GM10266 (cell line): ENCODE data around the gene EPHB1.

ENCODE experiments used
- DNase-seq: peaks from one replicate; pipeline ENCODE4 v3.0.0; 2012; ENCODE audit errors: extremely low spot score
- TF ChIP-seq, protein P1 (sequence below): IDR thresholded peaks from 2 replicates; pipeline ENCODE4 v1.5.1; 2012; ENCODE audit warnings: mild to moderate bottlenecking, low read depth; ENCODE audit not compliant: control insufficient read depth, insufficient read depth; ENCODE audit errors: missing control alignments

The EPHB1 gene

DNA sequence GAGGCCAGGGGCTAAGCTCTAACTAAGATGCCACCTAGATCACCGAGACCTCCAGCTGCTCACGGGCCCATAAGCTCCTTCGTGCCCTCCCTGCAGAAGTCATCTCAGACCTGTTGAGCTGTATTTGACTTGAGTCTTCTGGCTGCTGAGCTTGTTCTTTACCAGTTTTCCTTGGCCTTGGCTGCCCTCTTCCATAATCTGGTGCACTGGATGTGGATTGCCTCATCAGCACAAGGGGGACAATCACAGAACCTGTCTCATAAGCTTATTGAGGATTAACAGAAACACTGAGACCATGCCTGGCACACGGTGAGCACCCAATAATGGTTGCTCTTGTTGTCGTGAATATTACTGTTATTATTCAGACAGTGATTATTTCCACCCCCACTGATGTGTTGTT, 101.1 kb downstream of the EPHB1 start:
- no peak for DNase-seq
- TF ChIP-seq, protein P1, sequence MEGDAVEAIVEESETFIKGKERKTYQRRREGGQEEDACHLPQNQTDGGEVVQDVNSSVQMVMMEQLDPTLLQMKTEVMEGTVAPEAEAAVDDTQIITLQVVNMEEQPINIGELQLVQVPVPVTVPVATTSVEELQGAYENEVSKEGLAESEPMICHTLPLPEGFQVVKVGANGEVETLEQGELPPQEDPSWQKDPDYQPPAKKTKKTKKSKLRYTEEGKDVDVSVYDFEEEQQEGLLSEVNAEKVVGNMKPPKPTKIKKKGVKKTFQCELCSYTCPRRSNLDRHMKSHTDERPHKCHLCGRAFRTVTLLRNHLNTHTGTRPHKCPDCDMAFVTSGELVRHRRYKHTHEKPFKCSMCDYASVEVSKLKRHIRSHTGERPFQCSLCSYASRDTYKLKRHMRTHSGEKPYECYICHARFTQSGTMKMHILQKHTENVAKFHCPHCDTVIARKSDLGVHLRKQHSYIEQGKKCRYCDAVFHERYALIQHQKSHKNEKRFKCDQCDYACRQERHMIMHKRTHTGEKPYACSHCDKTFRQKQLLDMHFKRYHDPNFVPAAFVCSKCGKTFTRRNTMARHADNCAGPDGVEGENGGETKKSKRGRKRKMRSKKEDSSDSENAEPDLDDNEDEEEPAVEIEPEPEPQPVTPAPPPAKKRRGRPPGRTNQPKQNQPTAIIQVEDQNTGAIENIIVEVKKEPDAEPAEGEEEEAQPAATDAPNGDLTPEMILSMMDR = no peak

DNA sequence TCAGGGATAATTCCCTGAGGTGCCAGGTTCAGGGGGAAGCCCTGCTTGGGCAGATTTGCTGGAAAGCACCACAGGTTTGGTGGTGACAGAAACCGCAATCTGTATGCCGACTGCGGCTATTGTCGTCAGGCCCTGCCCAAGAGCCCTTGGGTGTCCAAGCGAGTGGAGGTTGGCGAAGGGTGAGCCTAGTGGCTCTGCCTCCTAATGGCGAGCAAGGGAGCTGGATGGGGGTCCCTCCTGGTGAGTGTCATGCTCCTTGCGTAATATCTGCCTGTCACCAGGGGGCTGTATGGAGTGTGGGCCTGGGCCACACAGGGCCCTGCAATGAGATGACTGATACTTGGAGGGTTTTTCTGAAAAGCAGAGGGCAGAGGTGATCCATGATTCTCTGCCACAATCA, 101.6 kb downstream of the EPHB1 start:
- DNase-seq = no peak
- TF ChIP-seq, protein P1 = no peak

DNA sequence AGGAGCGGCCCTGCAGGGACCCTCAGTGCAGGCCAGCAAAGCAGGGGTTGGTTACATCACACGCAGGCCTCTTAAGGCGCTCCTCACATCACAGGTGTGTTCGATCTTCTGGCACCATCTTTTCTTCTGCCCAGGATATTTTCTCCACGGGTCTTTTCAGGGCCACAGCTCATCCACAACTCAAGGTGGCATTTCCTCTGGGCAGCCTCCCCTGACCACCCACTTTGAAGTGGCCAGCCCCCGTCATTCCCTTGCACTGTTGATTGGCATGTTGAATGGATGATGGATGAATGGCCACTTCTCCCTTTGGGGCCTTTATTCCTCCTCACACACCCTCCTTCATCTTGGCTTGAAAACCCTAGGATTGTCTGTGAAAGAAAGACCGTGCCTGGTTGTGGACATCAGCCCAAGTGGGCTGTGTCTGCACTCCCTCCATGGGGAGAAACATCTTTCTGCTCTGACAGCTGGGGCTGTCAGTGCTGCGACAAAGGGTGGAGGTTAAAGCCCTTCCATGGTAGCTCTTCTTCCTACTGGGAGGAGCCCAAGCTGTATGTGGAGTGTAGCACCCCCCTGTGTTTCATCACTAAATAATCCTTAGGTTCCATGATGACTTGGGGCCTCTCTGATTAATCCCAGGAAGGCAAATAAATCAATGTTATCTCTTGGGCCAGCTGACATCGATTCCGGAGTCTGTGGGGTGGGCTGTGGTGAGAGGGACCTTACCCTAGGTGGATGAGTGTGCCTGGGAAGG, 102.5 kb downstream of the EPHB1 start:
- TF ChIP-seq, protein P1 = no peak
- DNase-seq = no peak

DNA sequence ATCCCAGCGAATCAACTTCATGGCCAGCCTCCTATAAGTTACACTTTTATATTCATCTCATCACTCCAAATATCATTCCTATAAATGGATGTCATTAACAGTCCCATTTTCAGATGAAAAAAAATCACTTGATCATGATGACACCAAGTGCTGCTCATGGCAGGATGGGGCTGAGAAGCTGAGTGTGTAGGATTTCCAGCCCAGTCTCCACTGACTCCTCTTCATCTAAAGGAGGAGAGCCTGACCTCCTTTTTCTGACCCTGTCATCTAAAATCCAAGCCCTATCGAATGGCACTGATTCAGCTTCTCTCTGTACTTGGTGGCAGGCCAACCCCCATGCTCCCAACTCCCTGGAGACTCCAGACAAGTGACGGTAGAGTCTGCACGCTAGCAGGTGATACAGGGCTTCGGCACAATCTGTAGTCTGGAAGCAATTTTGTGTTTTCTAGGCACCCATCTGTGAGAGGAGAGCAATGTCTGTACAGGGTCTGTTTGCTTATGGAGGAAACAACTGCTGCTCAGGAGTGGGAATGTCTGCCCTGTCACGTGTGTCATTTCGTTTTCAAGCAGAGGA, 103.2 kb downstream of the EPHB1 start:
- no peak for DNase-seq
- TF ChIP-seq, protein P1 = no peak

DNA sequence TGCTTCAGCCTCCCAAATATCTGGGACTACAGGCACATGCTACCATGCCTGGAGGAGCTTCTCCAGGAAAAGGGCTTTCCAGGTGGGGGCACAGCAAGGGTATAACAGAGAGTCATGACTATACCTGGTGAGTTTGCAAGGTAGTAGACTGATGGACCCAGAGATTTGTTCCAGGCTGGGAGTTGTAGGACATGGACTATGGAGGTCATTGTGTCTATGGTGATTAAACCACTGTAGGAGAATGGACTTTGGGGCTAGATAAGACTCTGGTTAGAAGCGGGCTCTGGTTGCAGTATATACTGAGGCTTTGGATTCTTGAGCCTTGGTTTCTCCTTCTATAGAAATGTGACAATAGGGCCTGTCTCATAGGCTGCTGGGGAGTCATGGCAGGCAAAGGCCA, 104.7 kb downstream of the EPHB1 start:
- no peak for DNase-seq
- TF ChIP-seq, protein P1 = no peak

DNA sequence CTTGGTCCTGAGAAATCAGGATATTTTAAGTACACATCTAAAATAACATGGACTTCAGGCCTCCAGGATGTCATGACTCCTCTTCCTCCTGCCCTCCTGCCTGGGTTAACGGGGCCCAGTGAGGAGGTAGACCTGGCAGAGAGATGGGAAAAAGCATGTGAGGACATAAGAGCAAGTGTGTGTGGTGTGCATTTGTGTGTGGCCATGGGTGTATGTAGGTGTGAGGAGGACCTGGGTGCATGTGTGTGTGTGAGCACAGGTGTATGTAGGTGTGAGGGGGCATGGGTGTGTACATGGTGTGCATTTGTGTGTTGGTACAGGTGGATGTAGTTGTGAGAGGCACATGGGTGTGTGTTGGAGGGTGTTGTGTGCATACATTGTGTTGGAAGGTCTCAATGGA, 105.4 kb downstream of the EPHB1 start:
- TF ChIP-seq, protein P1 = no peak
- no peak for DNase-seq

DNA sequence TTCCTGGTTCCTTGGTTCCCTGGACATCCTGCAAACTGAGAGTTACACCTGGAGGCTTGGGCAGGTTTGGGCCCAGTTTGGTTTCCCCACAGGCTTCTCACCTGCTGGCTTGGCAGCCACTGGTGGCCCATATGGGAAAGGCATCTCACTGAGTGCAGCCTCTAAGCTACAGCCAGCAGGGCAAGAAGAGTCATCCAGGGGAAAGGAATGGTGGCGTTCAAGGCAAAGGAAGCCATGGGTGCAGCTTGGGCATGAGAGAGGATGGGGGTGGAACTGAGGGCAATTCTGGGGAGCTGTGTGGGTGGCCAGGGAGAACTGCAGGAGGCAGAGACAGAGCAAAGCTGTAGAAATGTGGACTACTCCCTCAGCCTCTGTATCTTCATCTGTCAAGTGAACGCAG, 106.4 kb downstream of the EPHB1 start:
- TF ChIP-seq, protein P1 = no peak
- DNase-seq = no peak
